ENCODE measurements around the gene PIK3R5.
"Not testable (repeated sequence)": the region's sequence is repeated elsewhere in the genome, so short reads cannot be mapped to it uniquely, and the experiment has no call there.

The PIK3R5 gene

DNA sequence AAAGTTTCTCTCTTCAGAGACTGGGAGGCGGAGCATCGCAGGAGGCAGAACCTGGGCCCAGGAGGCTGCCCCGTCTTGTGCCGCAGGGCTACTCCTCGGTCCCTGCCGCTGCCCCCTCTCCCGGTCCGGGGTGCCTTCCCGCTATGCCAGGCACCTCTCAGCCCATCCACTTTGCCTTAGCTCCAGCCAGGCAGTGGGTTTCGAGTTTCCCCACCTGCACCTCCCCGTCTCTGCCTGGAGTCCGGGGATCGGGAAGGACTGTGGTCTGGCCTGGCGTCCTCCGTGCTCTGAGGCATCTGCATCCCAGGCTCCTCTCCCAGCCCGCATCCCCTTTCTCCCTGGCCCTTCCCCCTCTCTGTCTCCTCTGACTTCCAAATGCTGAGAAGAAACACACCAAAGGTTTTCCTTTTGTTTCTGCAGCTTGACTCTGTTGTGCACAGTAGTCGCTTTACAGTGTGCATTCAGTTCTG is 71.3 kb downstream of the PIK3R5 start:
- DNase-seq, result no peak

DNA sequence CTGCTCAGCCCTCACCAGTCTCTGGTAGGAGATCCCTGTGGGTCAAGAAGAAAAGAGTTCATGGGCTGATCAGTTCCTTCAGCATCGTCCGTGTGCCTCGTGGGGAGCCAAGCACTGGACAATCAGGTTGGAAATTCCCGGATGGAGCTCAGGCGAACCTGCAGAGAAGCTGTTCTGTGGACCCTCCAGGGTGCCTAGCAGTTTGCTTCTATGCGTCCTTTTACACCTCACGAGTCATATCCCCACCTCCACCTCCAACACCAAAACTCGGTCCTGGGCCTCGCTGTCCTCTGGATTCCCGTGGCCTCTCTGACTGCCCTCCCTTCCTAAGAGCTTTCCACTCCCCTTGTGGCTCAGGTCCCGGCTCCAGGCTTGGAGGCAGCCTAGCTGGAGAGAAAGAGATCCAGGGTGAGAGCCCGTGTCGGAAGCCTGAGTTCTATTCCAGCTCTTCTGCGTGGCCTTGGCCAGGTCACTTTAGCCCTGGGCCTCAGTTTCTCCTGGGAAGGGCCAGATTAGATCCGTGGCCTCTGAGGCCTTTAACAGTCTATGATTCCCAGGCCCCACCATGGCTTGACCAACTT is 71.8 kb downstream of the PIK3R5 start:
- DNase-seq, result no peak

DNA sequence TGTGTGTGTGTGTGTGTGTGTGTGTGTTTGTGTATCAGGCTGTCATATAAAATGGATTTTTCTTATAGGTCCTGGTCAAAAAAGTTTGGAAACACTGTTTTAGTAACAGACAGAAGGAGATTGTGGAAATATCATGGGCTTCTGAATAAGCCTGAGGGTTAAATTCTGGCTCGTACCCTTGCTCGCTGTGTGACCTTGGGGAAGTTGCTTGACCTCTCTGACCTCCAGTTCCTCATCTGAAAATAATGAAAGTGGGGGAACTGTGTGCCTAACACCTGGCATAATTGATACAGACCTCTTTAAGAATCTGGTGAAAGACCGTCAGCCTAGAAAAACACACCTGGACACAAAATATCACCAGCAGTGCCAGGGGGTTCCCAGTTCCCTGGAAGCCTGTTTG is 72.4 kb downstream of the PIK3R5 start:
- no peak for DNase-seq

DNA sequence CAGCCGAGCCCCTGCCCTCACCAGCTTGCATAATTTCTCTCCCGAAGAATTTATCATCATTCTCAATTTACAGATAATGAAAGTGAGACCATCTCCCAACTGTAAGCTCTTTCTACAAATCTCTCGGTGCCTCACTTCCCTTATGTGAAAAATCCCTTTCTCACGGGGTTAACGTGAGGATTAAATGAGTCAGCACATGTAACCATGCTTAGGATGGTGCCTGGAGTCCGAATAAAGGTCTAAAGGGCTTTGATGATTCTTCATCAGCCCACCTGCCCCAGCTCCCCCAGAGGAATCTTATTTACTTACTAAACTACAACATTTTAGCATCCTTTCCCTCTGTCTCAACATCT is 73.2 kb downstream of the PIK3R5 start:
- DNase-seq, result no peak

DNA sequence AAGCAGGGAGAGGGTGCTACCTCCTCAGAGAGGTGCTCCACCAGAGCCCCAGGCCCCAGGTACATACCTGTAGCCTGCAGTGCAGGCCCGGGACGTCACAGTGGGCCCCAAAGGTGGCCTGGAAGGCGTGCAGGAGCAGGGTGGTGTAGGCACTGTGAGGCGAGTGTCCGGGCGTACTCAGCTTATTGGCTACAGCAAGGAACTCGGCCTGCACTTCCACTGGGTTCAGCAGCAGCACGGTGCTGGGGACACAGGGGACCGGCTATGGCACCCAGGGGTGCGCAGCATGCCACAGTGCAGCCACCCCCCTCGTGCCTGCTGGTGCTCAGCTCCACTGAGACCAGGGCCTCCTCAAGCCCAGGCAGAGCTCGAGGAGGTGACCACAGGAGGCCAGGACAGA is 74.8 kb downstream of the PIK3R5 start:
- DNase-seq, result no peak

DNA sequence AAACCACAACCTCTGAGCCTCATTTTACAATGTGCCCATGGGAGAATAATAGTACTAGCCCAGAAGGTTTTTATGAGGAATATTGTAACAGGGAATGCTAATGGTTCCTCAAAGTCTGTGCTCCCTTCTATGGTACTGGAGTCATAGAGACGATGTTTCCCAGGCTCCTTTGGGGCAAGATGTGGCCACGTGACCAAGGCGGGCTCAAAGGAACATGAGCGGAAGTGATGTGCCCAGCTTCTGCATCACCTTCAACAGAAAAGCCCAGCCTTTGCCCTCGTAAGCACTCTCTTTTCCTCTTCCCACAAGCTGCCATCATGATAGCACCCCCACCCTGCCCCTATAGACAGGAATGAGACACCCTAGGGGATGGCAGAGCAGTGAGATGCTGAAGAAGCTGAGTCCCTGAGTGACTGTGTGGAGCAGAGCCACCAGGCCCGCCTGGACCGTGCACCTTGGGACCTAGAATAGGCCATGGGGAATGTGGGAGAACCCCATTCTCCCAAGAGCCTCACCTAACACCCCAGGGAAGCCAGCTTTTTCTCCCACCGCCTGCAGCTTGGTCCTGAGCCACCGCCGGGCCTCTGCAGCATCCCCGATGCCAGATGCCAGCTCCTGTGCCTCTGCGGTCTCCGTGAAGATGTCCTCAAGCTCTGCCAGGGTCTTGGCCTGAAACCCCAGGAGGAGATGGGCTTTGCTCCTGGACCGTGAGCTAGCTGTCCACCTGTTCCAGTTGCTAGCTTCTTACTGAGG is 75.9 kb downstream of the PIK3R5 start:
- no peak for DNase-seq

DNA sequence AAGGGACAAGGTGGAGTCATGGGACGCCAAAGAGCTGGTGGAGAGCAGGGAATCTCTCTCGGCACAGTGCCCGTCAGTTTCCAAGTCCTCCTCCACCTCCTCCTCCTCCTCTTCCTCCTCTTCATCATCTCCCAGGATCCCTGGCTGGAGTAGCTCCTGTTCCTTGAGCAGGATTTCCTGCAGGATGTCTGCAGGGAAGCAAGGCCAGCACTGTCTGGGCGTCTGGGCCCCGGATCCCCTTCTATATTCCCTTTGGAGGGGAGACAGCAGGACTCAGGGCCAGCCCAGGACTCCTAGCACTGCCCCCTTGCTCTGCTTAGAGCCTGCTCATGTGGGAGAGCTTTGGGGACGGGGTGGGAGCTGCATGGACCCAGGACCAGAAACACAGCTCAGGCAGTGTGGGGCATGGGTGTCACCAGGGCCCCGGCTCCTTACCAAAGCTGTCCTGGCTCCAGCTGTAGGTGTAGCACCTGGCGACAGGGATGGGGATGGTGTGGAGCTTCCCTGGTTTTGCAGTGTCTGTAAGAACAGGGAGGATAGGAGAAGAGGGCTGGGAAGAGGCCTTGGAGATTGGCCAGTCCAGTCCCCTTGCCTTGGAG is 76.7 kb downstream of the PIK3R5 start:
- no peak for DNase-seq

DNA sequence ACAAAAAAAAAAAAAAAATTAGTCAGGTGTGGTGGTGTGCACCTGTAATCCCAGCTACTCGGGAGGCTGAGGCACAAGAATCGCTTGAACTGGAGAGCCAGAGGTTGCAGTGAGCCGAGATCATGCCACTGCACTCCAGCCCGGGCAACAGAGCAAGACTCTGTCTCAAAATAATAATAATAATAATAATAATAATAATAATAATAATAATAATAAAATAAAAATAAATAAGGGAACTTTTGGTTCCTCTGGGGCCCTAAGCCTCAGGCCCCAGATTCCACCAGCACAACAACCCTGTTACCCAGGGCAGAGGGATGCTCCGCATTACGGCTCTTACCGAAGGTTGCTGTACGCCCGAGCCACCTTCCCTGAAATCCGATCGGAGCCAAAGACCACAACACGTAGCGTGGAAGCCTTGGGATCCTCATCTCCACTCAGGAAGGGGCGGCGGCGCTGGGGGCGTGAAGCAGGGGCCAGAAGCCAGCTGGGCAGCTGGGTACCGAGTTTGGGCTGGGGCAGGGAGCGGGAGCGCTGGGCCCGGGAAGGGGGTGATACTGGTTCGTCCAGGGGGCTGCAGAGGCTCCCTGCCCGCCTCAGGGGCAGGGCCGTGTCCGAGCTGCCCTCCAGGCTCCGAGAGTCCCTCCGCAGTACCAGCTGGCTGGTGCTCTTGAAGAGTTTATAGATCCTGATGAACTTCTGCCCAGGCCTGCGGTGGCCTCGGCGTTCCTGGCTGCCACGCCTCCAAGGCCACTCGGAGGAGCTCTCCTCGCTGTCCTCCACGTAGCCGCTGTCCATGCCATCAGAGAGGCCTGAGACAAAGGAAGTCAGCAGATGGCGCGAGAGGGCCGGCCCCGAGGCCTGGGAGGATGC is 77.4 kb downstream of the PIK3R5 start:
- no peak for DNase-seq

DNA sequence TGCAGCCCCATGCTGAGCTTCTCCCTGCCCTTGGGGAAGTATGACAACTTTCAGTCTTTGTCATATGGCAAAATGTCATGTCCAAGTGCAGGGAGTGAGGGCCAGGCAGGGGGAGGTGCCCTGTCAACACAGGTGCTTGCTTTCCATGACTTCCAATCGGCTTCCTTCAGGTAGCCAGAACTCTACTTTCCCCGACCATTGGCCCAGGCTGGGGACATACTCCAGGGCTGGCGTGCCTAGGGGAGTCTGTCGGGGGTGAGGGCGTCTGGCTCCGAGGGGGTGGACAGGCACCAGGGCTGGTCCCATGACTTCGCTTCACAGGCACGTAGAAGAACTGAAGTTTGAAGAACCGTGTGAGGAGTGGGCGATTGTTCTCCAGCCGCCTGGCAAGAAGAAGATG is 78.2 kb downstream of the PIK3R5 start:
- DNase-seq, result no peak

DNA sequence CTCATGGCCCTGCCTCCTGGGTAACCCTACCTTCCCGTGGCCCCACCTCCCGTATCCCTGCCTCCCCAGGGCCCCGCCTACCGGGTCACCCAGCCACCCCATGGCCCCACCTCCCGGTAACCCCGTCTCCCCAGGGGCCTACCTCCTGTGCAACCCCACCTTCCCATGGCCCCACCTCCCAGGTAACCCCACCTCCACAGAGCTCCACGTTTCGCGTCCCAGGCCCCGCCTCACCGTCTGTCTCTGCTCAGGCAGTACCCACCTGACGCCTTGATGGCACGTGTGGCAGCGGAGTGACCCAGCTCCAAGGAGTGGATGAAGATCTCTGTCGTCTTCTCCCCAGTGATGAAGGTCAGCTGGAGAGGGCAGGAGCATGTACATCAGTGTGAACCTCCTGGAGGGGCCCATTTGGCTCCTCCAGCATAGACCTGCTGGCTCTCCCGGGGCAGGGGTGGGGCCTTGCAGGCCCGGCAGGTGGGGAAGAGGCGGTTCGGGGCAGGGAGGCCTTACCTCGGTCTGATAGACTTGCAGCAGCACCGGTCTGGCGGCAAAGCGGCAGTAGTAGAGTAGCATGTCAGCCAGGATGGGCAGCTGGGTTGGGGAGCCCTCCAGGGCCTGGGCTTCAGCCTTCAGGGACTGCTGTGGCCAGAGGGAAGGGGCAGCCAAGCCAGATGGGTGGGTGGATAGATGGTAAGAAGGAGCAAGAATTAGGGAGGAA is 79.4 kb downstream of the PIK3R5 start:
- no peak for DNase-seq

DNA sequence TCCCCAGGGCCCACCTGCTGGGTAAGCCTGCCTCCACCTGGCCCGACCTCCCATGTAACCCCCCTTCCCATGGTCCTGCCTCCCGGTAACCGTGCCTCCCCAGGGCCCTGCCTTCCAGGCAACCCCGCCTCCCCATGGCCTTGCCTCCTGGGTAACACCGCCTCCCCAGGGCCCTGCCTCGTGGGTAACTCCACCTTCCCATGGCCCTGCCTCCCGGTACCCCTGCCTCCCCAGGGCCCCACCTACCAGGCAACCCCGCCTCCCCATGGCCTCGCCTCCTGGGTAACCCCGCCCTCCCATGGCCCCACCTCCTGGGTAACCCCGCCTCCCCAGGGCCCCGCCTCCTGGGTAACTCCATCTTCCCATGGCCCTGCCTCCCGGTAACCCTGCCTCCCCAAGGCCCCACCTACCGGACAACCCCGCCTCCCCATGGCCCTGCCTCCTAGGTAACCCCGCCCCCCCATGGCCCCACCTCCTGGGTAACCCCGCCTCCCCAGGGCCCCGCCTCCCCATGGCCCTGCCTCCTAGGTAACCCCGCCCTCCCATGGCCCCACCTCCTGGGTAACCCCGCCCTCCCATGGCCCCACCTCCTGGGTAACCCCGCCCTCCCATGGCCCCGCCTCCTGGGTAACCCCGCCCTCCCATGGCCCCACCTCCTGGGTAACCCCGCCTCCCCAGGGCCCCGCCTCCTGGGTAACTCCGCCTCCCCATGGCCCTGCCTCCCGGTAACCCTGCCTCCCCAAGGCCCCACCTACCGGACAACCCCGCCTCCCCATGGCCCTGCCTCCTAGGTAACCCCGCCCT is 80.1 kb downstream of the PIK3R5 start:
- DNase-seq, result not testable (repeated sequence)

DNA sequence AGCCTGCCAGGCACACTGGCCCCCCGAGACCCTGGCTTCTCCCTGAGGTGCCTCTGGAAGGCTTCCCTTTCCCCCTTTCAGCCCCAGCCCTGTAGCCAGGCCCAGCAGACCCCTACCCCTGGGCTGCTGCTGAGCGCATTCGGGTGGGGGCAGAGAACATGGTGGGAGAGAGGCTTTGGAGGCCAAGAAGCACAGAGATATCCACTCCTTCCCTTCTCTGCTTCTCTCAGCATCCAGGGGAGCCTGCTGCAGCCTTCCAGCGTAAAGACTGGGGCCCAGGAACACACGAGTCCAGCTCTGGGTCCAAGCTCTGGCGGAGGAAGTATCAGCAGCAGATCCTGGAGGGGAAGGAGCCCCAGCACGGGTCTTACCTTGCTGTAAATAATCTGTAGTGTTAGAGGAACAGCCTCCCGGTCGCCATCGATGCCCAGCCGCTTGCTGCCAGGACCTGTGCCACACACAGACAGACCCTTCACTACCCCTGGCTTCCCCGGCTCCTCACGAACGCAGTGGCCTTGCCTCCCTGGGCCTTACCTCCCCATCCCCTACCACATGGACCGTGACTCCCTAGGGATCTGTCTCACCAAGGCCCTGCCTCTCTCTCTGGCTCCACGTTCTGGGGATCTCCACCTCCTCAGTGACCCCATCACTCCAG is 81.0 kb downstream of the PIK3R5 start:
- DNase-seq, result no peak

DNA sequence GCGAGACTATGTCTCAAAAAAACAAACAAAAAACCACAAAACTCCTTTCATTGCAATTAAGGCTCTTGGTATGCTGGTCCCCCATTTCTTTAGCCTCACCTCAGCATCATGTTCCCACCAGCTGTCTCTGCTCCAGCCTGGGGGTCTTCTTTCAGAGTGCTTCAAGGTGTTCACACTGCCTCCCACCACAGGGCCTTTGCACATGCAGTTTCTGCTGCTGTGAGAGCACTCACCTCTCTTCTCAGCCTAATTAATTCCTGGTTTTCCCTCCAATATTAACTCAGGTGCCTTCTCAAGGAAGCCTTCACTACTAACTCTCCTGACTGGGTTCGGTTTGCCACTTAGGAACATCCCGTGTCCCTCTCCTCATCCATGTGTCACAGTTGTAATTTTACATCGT is 82.2 kb downstream of the PIK3R5 start:
- no peak for DNase-seq

DNA sequence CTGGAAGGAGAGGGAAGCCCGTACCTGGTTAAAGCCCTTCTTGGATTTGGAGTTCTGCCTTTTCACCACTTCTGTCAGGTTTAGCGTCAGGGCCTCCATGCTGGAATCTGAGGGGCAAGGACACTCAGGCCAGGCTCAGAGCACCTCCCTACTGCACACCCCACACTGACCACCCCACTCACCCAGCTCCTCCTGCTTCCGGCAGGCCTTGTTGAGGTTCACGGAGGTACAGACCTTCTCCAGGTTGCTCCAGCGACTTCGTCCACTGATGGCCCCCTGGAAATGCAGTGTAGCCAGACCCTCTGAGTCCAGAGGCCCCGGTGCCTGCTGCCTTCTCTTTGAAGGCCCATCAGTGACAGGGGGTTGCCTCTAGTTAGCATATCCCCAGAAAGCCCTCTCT is 83.9 kb downstream of the PIK3R5 start:
- DNase-seq, result no peak

DNA sequence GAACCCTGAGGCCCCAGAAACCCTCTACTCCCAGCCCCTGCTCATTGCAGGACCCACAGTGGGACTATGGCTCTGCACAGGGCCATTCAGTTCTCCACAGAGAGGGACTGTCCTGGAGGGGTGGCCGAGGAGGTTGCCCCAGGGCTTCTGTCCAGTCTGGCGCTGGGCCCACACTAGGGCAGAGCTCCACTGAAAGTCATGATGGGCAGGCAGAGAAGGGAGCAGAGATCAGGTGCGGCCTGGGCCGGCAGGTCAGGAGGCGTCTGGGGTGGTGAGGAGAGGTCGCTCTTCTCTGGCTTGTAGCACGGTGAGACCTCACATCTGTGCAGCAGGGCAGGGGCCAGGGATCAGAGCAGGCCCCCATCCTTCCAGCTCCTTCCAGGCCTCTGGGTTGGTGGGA is 85.0 kb downstream of the PIK3R5 start:
- no peak for DNase-seq

DNA sequence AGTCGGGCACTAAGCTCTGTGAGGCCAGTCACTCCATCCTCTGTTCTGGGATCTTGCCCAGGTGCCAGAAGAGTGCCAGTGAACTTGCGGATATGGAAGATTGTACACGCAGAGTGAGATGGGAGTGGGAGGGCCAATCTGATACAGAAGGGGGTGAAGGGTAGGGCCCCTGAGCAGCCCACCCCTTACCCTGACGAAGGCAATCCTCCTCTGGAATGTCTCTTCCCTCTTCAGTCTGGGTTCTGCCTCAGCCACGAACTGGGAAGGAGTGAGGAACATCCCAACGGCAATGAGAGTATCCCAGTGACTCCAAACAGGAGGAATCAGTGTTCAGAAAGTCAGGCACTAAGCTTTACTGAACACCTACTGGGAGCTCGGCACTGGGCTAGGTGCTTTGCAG is 86.1 kb downstream of the PIK3R5 start:
- no peak for DNase-seq

DNA sequence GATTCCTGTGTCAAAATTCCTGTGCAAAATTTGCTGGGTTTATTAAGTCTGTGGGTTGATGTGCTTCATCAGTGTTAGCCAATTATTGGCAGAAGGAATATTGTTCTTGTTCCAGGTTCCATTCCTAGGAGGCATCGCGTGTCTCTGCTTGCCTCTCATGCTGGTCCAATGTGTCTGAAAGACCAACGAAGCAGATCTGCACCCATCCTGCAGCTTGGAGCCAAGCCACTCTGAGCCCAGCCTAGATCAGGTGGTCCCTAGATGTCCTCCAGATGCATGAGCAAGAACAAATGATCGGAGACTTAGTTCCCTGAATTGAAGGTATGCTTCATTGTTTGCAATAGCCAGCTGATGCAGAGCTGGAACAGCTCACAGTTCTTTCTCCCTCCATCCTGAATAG is 87.5 kb downstream of the PIK3R5 start:
- DNase-seq, result no peak

DNA sequence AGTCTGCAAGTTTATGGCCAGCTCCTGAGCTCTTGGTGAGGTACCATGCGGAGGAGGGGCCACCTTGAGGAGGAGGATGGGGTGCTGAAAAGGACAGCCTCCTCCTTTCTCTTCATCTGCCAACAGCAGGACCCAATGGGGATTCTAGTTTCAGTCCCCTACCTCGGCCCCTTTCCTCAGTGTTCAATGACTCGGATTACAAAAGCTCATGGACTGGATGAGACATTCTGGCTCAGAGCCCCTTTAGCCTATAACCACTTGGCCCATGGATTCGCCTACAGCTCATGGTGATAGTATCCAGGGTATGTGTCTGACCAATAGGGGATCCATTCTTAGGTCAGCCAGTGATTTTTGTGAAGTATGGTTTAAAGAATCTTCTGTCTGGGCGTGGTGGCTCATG is 89.5 kb downstream of the PIK3R5 start:
- no peak for DNase-seq

DNA sequence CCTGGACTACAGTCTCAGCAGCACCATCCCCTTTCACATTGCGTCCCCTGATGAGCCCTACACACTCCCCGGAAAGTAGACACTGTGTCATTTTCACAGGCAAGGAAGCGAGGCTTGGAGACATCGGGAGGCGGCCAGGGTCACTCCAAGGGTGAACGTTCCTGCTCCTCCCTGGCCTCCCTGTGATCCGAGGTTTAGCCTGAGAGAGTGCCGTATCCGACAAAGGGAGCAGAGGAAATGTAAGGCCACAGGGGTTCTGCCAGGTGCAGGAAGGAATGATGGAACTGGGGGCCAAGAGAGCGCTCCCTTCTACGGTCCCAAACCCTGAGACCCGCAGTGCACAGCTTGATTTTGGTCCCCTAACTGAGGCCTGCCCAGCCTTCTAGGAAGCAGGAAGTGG is 90.1 kb downstream of the PIK3R5 start:
- no peak for DNase-seq

DNA sequence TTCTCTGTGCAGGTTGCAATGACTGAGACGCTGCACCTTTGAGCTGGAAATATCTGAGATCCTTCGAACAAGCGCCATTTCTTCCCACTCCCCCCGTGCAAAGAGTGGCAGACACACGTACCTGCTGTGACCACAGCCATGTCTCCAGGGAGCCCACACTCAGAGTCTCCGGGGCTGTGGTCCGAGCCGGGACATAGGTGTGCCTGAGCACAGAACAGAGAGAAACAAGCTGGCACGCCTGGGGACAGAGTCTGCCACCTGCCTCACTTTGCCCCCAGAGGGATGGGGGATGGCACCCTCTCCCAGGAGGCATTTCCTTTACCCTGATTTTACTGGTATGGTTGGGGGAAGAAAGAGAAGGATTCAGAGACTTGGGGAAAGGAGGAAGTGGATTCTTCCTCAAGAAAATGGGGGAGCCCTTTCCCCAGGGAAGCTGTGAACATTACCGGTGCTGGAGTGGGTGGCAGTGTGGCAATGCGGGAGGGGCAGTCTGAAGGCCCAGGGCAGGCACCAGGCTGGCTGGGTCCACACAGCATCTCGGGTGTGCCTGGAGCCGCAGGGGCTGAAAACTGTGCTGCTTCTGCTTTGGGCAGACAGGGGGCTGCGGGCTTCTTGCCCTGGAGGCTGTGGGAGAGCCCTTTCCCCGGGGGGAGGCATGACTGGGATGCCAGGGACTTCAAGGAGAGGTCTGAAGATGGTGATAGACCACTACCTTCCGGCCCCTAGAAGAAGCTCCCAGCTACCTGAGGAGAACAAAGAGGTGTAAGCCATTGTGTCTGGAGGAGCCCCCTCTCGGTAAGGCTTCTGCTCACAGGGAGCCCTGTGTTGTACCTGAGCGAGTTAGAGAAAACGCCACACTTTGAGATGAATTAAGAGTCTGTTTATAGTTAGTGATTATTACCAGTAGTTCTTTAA is 91.4 kb downstream of the PIK3R5 start:
- DNase-seq, result no peak

Measured in NK-92 treated with Interleukin-12 subunit alpha and Interleukin-12 subunit beta, amount 100 ng/mL, for 24 hours (cell line).